ENCODE results near the gene NTN5. TPM values are rescaled to one million over a fixed set of nuclear protein-coding genes. Genes with fewer than 3 reads are reported as not detected.

NTN5 gene
- total RNA-seq, 2 experiments from 2014 or later, result 0.70 to 0.74 TPM

GRCh38 chr19:48646001-48646721 lies 26.7 kb downstream of the NTN5 start, which contains the start of gene CA11:
Gene CA11, minus strand, starts transcription at chr19:48646187. Its CDS starts 555 bp downstream, at chr19:48645632.
- H3K27me3 Mint-ChIP-seq, result no peaks in the 10 kb centered on the region
- no peaks in the 10 kb centered on the region for H3K36me3 Mint-ChIP-seq
- POLR2A ChIA-PET, result interaction anchor here (0.8 to 1.8 kb wide), 7 partner anchors 9 to 227 kb away, joined by 3 to 9 read pairs (median 5); partner anchors contain the start of genes DBP, RPL18 and SPHK2
- DNase-seq, result peak; percentile 96
- peak within 1 kb of the TSS; percentile 77 for H3K27ac Mint-ChIP-seq
- intact Hi-C loops (cut with micrococcal nuclease), result loop anchor here (1.0 to 5.0 kb wide), 7 partner anchors 9 to 439 kb away; partner anchors contain the start of genes DBP, HSD17B14 and SNRNP70
- CTCF ChIA-PET, result interaction anchor here (0.6 to 2.8 kb wide), 19 partner anchors 12 to 347 kb away, joined by 3 to 12 read pairs (median 4); partner anchors contain the start of genes BAX, GYS1, IZUMO1 and RPL18
- no peaks in the 10 kb centered on the region for H3K9me3 Mint-ChIP-seq
- H3K4me3 Mint-ChIP-seq, result peak within 1 kb of the TSS; percentile 82
- H3K4me1 Mint-ChIP-seq (ENCODE audit: low read depth), result peaks cover 35% of the 10 kb centered on the region

DNA sequence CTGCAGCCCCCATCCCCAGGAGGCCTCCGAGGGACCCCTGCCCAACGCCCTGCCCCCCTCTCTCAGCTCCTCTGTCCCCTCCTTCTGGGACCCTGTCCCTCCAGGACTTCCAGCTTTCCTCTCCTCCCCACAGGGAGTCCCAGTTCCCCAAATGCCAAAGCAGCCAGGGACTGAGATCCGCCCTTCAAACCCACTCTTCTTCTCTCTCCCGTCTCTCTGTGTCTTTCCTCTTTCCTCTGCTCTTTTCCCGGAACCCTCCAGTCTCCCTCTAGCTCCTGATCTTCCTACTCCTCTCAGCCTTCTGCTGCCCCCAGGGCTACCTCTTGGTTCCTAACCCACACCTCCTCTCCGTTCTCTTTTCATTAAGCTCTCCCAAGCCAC lies 27.2 kb downstream of the NTN5 start:
- Mint-ChIP-seq H3K27ac (peak overlapping the region; percentile 77), H3K27me3 (no peaks in the 10 kb centered on the region), H3K4me1 (ENCODE audit: low read depth) (peaks cover 33% of the 10 kb centered on the region), H3K36me3 (no peaks in the 10 kb centered on the region), H3K9me3 (no peaks in the 10 kb centered on the region), H3K4me3 (peak overlapping the region; percentile 82)
- ChIA-PET CTCF (interaction anchor here (0.6 to 2.8 kb wide), 22 partner anchors 9 to 348 kb away, joined by 3 to 12 read pairs (median 4); partner anchors contain the start of genes BAX, GYS1, HSD17B14 and IZUMO1), POLR2A (interaction anchor here (0.8 to 1.8 kb wide), 8 partner anchors 8 to 227 kb away, joined by 3 to 9 read pairs (median 4); partner anchors contain the start of genes DBP, RPL18 and SPHK2)
- no peak for DNase-seq
- intact Hi-C loops (cut with micrococcal nuclease), result loop anchor here (2.0 to 5.0 kb wide), 3 partner anchors 15 to 152 kb away; no protein-coding TSS in a partner anchor

DNA sequence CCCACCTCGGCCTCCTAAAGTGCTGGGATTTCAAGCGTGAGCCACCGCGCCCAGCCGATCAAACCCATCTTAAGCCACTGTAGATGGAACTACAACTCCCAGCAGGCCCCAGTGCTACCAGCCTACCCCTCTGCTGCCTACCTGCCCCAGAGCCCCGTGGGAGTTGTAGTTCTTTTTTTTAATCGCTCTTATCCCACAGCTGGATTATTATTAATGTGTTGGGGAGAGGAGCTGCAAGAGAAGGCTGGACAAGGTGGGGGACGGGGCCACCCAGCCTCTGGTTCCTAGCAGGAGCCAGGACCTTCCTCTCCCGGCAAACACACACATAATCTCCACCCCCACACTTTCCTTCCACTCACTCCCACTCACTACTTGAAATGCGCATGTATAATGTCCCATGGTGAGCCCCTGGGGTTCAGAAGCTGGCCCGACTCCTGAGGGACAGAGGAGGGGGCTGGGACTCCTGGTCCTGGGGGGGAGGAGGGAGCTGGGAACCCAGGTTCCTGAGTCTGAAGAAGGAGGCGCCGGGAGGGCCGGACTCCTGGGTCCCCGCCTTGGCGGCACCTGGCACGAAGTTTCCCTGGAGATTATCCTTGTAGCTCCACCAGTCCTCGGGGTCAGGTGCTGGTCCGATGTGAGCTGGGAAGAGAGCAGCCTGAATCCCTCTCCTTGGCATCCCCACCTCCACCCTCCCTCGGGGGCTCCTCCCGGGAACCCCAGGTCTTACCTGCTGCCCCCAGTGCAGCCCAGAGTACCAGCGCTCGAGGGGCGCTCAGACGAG lies 27.8 kb downstream of the NTN5 start:
- Mint-ChIP-seq H3K4me3 (peak overlapping the region; percentile 82), H3K27ac (peak overlapping the region; percentile 69), H3K9me3 (no peaks in the 10 kb centered on the region), H3K4me1 (ENCODE audit: low read depth) (peaks cover 33% of the 10 kb centered on the region), H3K36me3 (no peaks in the 10 kb centered on the region), H3K27me3 (no peaks in the 10 kb centered on the region)
- ChIA-PET CTCF (interaction anchor here (0.8 to 2.8 kb wide), 17 partner anchors 8 to 348 kb away, joined by 3 to 12 read pairs (median 5); partner anchors contain the start of genes BAX, GYS1, HSD17B14 and IZUMO1), POLR2A (interaction anchor here (0.8 to 1.8 kb wide), 6 partner anchors 8 to 228 kb away, joined by 3 to 9 read pairs (median 4); partner anchors contain the start of genes DBP, RPL18 and SPHK2)
- intact Hi-C loops (cut with micrococcal nuclease), result loop anchor here (2.0 to 5.0 kb wide), 3 partner anchors 16 to 152 kb away; no protein-coding TSS in a partner anchor
- peak; percentile 84 for DNase-seq

DNA sequence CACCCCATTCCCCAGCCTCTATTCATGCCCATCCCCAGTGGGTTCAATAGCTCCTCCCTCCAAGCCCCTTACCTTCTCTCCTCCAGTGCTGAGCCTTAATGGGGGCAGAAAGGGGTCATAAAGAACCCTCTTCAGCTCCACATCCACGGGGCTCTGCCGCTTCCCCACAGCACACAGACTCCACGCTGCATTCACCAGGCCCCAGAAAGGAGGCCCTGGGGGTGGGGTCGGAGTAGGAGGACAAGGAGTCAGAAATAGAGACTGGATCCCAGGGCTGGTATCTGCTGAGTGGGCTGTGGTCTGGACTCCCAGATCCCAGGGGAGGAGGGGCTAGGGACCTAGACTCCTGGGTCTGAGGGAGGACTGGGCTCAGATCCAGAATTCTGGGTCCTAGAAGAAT lies 28.5 kb downstream of the NTN5 start:
- Mint-ChIP-seq H3K9me3 (no peaks in the 10 kb centered on the region), H3K36me3 (no peaks in the 10 kb centered on the region), H3K27me3 (no peaks in the 10 kb centered on the region), H3K4me3 (no peak overlapping the region), H3K27ac (no peak overlapping the region), H3K4me1 (ENCODE audit: low read depth) (peaks cover 28% of the 10 kb centered on the region)
- ChIA-PET CTCF (interaction anchor here (1.3 to 2.8 kb wide), 4 partner anchors 11 to 56 kb away, joined by 3 to 12 read pairs (median 10); no protein-coding TSS in a partner anchor), POLR2A (no interaction called here)
- DNase-seq, result no peak
- intact Hi-C loops (cut with micrococcal nuclease), result loop anchor here (2.0 kb wide), 1 partner anchor 16 kb away; no protein-coding TSS in a partner anchor

DNA sequence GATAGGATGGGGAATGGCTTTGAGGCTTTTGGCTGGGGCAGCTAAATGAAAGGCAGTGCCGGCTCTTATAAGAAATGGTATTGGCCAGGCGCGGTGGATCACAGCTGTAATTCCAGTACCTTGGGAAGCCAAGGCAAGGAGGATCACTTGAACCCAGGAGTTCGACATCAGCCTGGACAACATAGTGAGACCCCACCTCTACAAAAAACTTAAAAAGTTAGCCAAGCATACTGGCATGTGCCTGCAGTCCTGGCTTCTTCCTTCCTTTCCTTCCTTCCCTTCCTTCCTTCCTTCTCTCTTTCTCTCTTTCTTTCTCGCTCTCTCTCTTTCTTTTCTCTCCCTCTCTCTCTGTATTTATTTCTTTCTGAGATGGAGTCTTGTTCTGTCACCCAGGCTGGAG lies 30.0 kb downstream of the NTN5 start:
- intact Hi-C loops (cut with micrococcal nuclease), result no loop called here
- Mint-ChIP-seq H3K27ac (no peak overlapping the region), H3K36me3 (peaks cover 4% of the 10 kb centered on the region), H3K9me3 (no peaks in the 10 kb centered on the region), H3K4me3 (no peak overlapping the region), H3K4me1 (ENCODE audit: low read depth) (peaks cover 35% of the 10 kb centered on the region), H3K27me3 (no peaks in the 10 kb centered on the region)
- no peak for DNase-seq
- CTCF ChIA-PET, result no interaction called here
- POLR2A ChIA-PET, result no interaction called here

DNA sequence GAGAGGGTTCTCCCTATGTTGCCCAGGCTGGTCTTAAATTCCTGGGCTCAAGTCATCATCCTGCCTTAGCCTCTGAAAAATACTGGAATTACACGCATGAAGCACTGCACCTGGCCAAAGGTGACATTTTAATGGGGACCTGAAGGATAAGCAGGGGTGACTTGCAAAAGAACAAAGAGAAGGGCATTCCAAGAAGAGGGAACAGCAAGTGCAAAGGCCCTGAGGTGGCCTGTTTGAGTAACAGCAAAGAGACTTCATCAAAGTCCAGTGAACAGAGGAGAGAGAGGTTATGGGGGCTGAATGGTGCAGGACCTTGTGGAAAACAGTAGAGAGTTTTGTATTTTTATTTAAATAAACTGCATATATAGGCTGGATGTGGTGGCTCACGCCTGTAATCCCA lies 31.0 kb downstream of the NTN5 start:
- Mint-ChIP-seq H3K4me1 (ENCODE audit: low read depth) (peaks cover 39% of the 10 kb centered on the region), H3K9me3 (no peaks in the 10 kb centered on the region), H3K36me3 (peaks cover 4% of the 10 kb centered on the region), H3K27ac (no peak overlapping the region), H3K27me3 (no peaks in the 10 kb centered on the region), H3K4me3 (no peak overlapping the region)
- ChIA-PET CTCF (no interaction called here), POLR2A (no interaction called here)
- intact Hi-C loops (cut with micrococcal nuclease), result no loop called here
- DNase-seq, result no peak

DNA sequence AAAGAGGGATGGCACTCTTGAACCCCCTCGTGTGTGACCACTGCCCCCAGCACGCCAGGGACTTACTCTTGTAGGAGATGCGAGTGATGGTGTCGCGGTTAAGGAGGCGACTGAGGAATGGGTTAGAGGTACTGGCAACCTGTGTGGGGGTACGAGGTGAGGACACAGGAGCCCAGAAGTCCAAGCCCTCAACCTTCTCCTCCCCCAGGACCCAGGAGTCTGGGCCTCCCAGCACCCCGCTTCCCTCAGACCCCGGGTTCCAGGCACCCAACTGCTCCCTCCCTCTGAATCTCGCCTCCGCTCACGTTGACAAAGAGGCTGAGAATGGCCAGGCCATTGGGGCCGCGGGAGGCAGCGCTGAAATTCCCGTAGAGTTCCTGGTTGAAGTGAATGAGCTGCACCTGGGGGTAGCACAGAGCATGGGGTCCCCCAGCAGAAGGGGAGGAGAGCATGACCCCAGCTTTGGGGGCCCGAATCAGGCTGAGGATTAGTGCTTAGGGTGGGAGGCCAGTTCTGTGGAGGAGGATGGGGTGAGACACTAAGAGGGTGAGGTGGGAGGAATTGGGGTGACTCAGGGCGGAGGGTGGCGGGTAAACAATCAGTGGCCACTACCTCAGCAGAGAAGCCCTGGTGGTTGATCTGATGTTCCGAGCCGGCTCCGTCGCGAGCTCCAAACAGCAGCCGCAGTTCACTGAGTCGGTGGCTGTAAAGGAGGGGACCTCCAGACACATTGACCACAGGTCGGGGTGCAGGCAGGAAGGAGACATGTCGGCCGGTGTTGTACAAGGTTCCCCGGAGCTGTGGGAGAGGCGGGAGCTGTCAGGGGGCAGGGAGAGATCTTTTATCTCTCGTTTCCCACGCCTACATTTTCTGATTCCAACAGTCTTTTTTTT lies 33.1 kb downstream of the NTN5 start:
- H3K4me3 Mint-ChIP-seq, result peak overlapping the region; percentile 64
- peak; percentile 28 for DNase-seq
- H3K27ac Mint-ChIP-seq, result no peak overlapping the region
- no peaks in the 10 kb centered on the region for H3K9me3 Mint-ChIP-seq
- ChIA-PET CTCF (no interaction called here), POLR2A (no interaction called here)
- intact Hi-C loops (cut with micrococcal nuclease), result loop anchor here (2.0 kb wide), 1 partner anchor 1237 kb away; the partner anchor contains the start of genes AKT1S1 and TBC1D17
- peaks cover 4% of the 10 kb centered on the region for H3K36me3 Mint-ChIP-seq
- peaks cover 37% of the 10 kb centered on the region for H3K4me1 Mint-ChIP-seq (ENCODE audit: low read depth)
- no peaks in the 10 kb centered on the region for H3K27me3 Mint-ChIP-seq

GRCh38 chr19:48638831-48639381 lies 33.9 kb downstream of the NTN5 start:
- intact Hi-C loops (cut with micrococcal nuclease), result loop anchor here (2.0 kb wide), 1 partner anchor 1238 kb away; the partner anchor contains the start of genes AKT1S1 and TBC1D17
- H3K36me3 Mint-ChIP-seq, result peaks cover 4% of the 10 kb centered on the region
- H3K27me3 Mint-ChIP-seq, result no peaks in the 10 kb centered on the region
- H3K4me1 Mint-ChIP-seq (ENCODE audit: low read depth), result peaks cover 39% of the 10 kb centered on the region
- ChIA-PET POLR2A (no interaction called here), CTCF (no interaction called here)
- no peak overlapping the region for H3K4me3 Mint-ChIP-seq
- peak overlapping the region; percentile 98 for H3K27ac Mint-ChIP-seq
- DNase-seq, result peak; percentile 28
- no peaks in the 10 kb centered on the region for H3K9me3 Mint-ChIP-seq

DNA sequence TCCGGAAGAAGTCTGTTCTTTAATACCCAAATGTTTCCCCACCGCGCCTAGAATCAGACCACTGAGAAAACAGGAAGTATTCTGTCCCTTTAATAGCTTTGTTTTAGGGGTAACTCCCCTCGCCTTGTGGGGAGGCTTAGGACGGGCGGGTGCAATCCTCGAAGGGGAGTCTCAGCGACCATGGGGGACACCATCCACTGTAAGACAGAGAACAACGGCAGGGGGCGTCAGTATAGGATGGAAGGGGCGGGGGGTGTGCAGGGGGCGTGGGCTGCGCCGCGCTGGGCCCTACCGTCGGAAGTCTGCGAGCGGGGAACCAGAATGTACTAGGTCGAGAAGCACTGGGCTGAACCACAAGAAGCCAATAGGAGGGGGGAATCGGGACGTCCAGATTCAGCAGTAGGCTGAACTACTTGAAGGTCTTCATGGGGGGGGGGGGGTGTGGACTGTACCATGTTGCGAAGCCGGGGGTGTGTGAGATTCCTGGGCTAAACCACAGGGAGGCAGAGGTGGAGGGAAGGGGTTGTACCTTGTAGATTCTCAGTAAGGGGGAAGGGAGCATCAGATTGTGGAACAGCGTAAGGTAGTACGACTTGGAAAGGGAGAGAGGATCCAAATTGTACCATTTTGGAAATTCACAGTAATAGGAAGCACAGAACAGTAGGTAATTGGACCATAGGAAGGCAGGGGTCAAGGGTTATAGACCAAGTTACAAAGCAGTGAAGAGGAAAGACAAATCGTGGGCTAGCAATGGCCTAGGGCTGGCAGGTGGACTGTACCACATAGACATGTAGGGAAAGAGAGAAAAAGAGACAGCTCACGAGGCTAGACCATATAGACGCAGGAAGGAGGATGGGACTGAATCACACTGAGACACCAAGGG lies 34.6 kb downstream of the NTN5 start:
- peak overlapping the region; percentile 87 for H3K4me3 Mint-ChIP-seq

DNA sequence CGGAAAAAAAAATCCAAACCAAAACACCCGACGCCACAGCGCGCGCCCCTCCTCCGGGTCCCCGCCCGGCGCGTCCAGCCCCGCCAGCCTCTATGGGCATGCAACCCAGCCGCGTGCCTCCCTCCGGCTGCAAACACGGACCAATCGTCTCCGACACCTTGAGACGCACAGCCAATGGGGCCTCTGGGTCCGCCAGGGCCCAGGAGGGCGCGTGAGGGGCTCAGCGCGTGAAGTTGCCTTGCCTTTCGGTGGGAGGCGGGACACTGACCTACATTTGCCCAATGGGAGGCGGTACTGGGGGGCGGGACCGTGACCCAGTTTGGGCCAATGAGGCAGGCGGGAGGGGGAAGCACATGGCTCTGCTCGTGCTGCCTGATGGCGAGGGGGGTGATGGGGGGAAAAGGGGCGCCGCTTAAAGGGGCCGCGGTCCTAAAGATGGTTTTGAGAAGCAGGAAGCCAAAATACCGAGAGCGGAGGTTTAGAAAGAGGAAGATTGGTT lies 35.3 kb downstream of the NTN5 start:
- Mint-ChIP-seq H3K4me1 (ENCODE audit: low read depth) (peaks cover 47% of the 10 kb centered on the region), H3K27me3 (no peaks in the 10 kb centered on the region), H3K36me3 (peaks cover 4% of the 10 kb centered on the region), H3K27ac (peak overlapping the region; percentile 98), H3K4me3 (peak overlapping the region; percentile 87), H3K9me3 (no peaks in the 10 kb centered on the region)
- intact Hi-C loops (cut with micrococcal nuclease), result loop anchor here (1.0 kb wide), 1 partner anchor 9 kb away; the partner anchor contains the start of gene CA11
- ChIA-PET CTCF (no interaction called here), POLR2A (interaction anchor here (1.2 kb wide), 1 partner anchor 8 kb away, joined by 3 read pairs; no protein-coding TSS in a partner anchor)
- DNase-seq, result peak; percentile 99

More for the DNA sequence above, 34.6 kb downstream of the NTN5 start:
- Mint-ChIP-seq H3K4me1 (ENCODE audit: low read depth) (peaks cover 41% of the 10 kb centered on the region), H3K27ac (peak overlapping the region; percentile 98), H3K9me3 (no peaks in the 10 kb centered on the region), H3K27me3 (no peaks in the 10 kb centered on the region), H3K36me3 (peaks cover 4% of the 10 kb centered on the region)
- intact Hi-C loops (cut with micrococcal nuclease), result loop anchor here (1.0 to 2.0 kb wide), 2 partner anchors 8 to 1239 kb away; partner anchors contain the start of genes AKT1S1, CA11 and TBC1D17
- ChIA-PET CTCF (no interaction called here), POLR2A (interaction anchor here (1.2 kb wide), 1 partner anchor 7 kb away, joined by 3 read pairs; no protein-coding TSS in a partner anchor)
- DNase-seq, result peak; percentile 87
